HCT116 (cell line): ENCODE measurements around the gene POSTN. TPM values are rescaled to one million over a fixed set of nuclear protein-coding genes. Genes with fewer than 3 reads are reported as not detected.

Source experiments
- ATAC-seq: fragments of 200-7000 bp; cut with Tn5 transposase; 2 replicates; pipeline ENCODE4 v1.9.1; 2020; ENCODE audit warnings: mild to moderate bottlenecking, moderate library complexity
- BruUV-seq: library from RNA; stranded (reverse); fragments of 400-500 nt; replicated peaks from 2 replicates; lab custom pipeline; 2021; lab: Mats Ljungman, UMichigan
- CTCF ChIA-PET: fragments of 300-600 bp; sonication (Branson Sonifier 250); formaldehyde crosslinking; loops from one replicate; lab custom pipeline; 2021; ENCODE audit warnings: antibody characterized with exemption; lab: Charles Lee
- POLR2A ChIA-PET: fragments of 300-600, 350-600 bp; sonication (Branson Sonifier 250); formaldehyde crosslinking; loops from one replicate; lab custom pipeline; 2021; ENCODE audit warnings: antibody characterized with exemption; lab: Charles Lee
- RAD21 ChIA-PET, 2 experiments: fragments of 300-600 bp; sonication (Branson Sonifier 250); formaldehyde crosslinking; loops; one replicate each; lab custom pipeline; 2023; ENCODE audit warnings: low total read pairs in 2 of 2; ENCODE audit not compliant: uncharacterized antibody in 2 of 2, unreplicated experiment in 2 of 2, low non-redundant PET in 1 of 2; lab: Charles Lee
- DNase-seq: peaks from one replicate; pipeline ENCODE4 v3.0.0-alpha.2; 2010; ENCODE audit warnings: low read depth, low spot score
- H2AFZ ChIP-seq: fragments of 200-600 bp; shearing (Covaris generic), sonication (generic); 2 replicates; pipeline ENCODE4 v1.6.1; 2017; ENCODE audit warnings: low read depth, mixed run types, mixed read lengths, antibody characterized with exemption, low read length; ENCODE audit not compliant: poor library complexity, severe bottlenecking
- H3K27ac ChIP-seq: 2 replicates; pipeline ENCODE4 v1.5.1; 2012; ENCODE audit warnings: low read depth, low read length
- H3K27me3 ChIP-seq: fragments of 200-600 bp; sonication (generic); 2 replicates; pipeline ENCODE4 v1.6.1; 2016; ENCODE audit warnings: mixed run types, low read length, mixed read lengths; ENCODE audit not compliant: insufficient read depth
- H3K36me3 ChIP-seq, 2 experiments: fragments of 200-500 bp in 1 of 2; fragments of 200-600 bp in 1 of 2; sonication (Bioruptor generic) in 1 of 2; sonication (generic) in 1 of 2; 2 replicates each; pipeline versions ENCODE4 v1.5.1 to v1.6.1; 2014 to 2016; ENCODE audit warnings: low read length in 2 of 2, inconsistent platforms in 1 of 2, mixed read lengths in 1 of 2, mixed run types in 1 of 2; ENCODE audit not compliant: insufficient read depth in 2 of 2, control insufficient read depth in 1 of 2
- H3K4me1 ChIP-seq, 2 experiments: fragments of 200-600 bp in 1 of 2; sonication (generic) in 1 of 2; 2 replicates each; pipeline versions ENCODE4 v1.5.1 to v1.6.1; 2012 to 2017; ENCODE audit warnings: low read length in 2 of 2, inconsistent platforms in 1 of 2, mild to moderate bottlenecking in 1 of 2, mixed read lengths in 1 of 2, mixed run types in 1 of 2, moderate library complexity in 1 of 2; ENCODE audit not compliant: insufficient read depth in 2 of 2, control insufficient read depth in 1 of 2
- H3K4me2 ChIP-seq: fragments of 200-600 bp; sonication (generic); 2 replicates; pipeline ENCODE4 v1.6.1; 2017; ENCODE audit warnings: mixed run types, low read length, mixed read lengths
- H3K4me3 ChIP-seq, 2 experiments: fragments of 200-600 bp in 1 of 2; sonication (generic) in 1 of 2; replicated peaks in 1 of 2; 2 replicates each; pipeline ENCODE4 v1.5.1; 2011 to 2016; ENCODE audit warnings: low read length in 2 of 2, control low read depth in 1 of 2, low read depth in 1 of 2, mild to moderate bottlenecking in 1 of 2, mixed read lengths in 1 of 2, mixed run types in 1 of 2
- H3K79me2 ChIP-seq: fragments of 200-600 bp; sonication (generic); 2 replicates; pipeline ENCODE4 v1.6.1; 2017; ENCODE audit warnings: mild to moderate bottlenecking, mixed run types, low read length, moderate library complexity, mixed read lengths; ENCODE audit not compliant: insufficient read depth
- H3K9ac ChIP-seq: fragments of 200-600 bp; sonication (generic); 2 replicates; pipeline ENCODE4 v1.6.1; 2016; ENCODE audit warnings: low read length, mixed read lengths
- H3K9me2 ChIP-seq: fragments of 200-600 bp; sonication (generic), shearing (Covaris generic); 2 replicates; pipeline ENCODE4 v1.6.1; 2017; ENCODE audit warnings: mixed run types, mild to moderate bottlenecking, moderate library complexity; ENCODE audit not compliant: insufficient read depth
- H3K9me3 ChIP-seq, 2 experiments: fragments of 200-500 bp in 1 of 2; fragments of 200-600 bp in 1 of 2; sonication (Bioruptor generic) in 1 of 2; sonication (generic) in 1 of 2; 2 replicates each; pipeline ENCODE4 v1.6.1; 2014 to 2017; ENCODE audit warnings: low read length in 2 of 2, mixed read lengths in 2 of 2, inconsistent platforms in 1 of 2, low read depth in 1 of 2, mild to moderate bottlenecking in 1 of 2, mixed run types in 1 of 2, moderate library complexity in 1 of 2; ENCODE audit not compliant: control insufficient read depth in 1 of 2, insufficient read depth in 1 of 2
- H4K20me1 ChIP-seq: fragments of 200-600 bp; sonication (generic), shearing (Covaris generic); 2 replicates; pipeline ENCODE4 v1.6.1; 2017; ENCODE audit warnings: mixed run types, mild to moderate bottlenecking, moderate library complexity; ENCODE audit not compliant: insufficient read depth
- CEBPB ChIP-seq: IDR thresholded peaks from 2 replicates; pipeline ENCODE4 v1.6.1; 2012; ENCODE audit warnings: low read depth
- CTCF ChIP-seq, 3 experiments: fragments of 200-600 bp in 1 of 3; sonication (generic) in 1 of 3; IDR thresholded peaks in 2 of 3; conservative IDR thresholded peaks in 1 of 3; 2 replicates each; pipeline ENCODE4 v1.5.1; 2012 to 2017; ENCODE audit warnings: low read depth in 2 of 3, low read length in 2 of 3, antibody characterized with exemption in 1 of 3, borderline replicate concordance in 1 of 3, control low read depth in 1 of 3, mild to moderate bottlenecking in 1 of 3, mixed read lengths in 1 of 3, mixed run types in 1 of 3, moderate library complexity in 1 of 3; ENCODE audit not compliant: insufficient read depth in 1 of 3
- EZH2 ChIP-seq: fragments of 200-600 bp; sonication (generic); IDR thresholded peaks from 2 replicates; pipeline ENCODE4 v1.6.1; 2017; ENCODE audit warnings: antibody characterized with exemption, mixed run types
- EZH2phosphoT487 ChIP-seq: fragments of 200-600 bp; IDR thresholded peaks from 2 replicates; pipeline ENCODE4 v1.6.1; 2018; ENCODE audit warnings: antibody characterized with exemption, borderline replicate concordance
- POLR2A ChIP-seq: IDR thresholded peaks from 2 replicates; pipeline ENCODE4 v1.7.0; 2011; ENCODE audit warnings: borderline replicate concordance; ENCODE audit not compliant: insufficient read depth, insufficient read length; ENCODE audit errors: extremely low read depth
- RAD21 ChIP-seq: IDR thresholded peaks from 2 replicates; pipeline ENCODE4 v1.6.1; 2012; ENCODE audit warnings: low read depth, mild to moderate bottlenecking
- SP1 ChIP-seq: IDR thresholded peaks from 2 replicates; pipeline ENCODE4 v1.6.1; 2012; ENCODE audit warnings: low read depth
- SRF ChIP-seq: IDR thresholded peaks from 2 replicates; pipeline ENCODE4 v1.6.1; 2012; ENCODE audit warnings: low read depth
- YY1 ChIP-seq: IDR thresholded peaks from 2 replicates; pipeline ENCODE4 v1.6.1; 2011; ENCODE audit warnings: low read length, low read depth, moderate library complexity, mild to moderate bottlenecking; ENCODE audit not compliant: insufficient replicate concordance; ENCODE audit errors: extremely low read depth
- ZFX ChIP-seq: fragments of 450-650 bp; IDR thresholded peaks from 2 replicates; pipeline ENCODE4 v1.6.1; 2017
- ZNF274 ChIP-seq: fragments of 200-500 bp; sonication (Bioruptor generic); IDR thresholded peaks from 2 replicates; pipeline ENCODE4 v1.6.1; 2014; ENCODE audit warnings: mild to moderate bottlenecking, low read depth, low read length, inconsistent platforms
- intact Hi-C: fragments of 100-400 bp; cut with micrococcal nuclease; formaldehyde crosslinking; loops from 2 replicates; pipeline ENCODE4 v1.10.0; 2022
- total RNA-seq: library from RNA; stranded (reverse); gene quantifications from one replicate; pipeline ENCODE4 v1.2.1, GENCODE V29; 2021; ENCODE audit not compliant: unreplicated experiment
- TF ChIP-seq, protein P1 (sequence below): IDR thresholded peaks from 2 replicates; pipeline ENCODE4 v1.6.1; 2012

Gene POSTN
- total RNA-seq, 1 experiment from 2014 or later, result not detected

DNA sequence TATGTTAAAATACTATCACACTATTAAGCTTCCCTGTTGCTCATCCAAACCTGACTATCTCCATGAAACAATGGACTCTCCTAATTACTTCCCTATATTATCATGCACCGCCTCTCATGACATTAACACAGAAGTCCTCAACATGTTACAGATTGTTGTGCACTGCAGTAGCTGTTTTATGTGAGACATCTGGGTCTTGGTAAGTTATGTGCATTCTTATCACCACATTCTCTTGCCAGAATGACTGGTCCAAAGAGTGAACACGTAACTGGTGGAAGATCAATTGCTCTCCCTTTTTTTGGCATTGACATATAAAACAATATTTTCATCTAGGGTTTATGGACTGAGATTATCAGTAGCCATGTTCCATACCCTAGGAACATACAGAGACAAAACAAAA lies 59.4 kb downstream of the POSTN start (continued):
- no peak for TF ChIP-seq EZH2phosphoT487
- no peak for TF ChIP-seq EZH2
- TF ChIP-seq, protein P1, sequence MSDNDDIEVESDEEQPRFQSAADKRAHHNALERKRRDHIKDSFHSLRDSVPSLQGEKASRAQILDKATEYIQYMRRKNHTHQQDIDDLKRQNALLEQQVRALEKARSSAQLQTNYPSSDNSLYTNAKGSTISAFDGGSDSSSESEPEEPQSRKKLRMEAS, result no peak

GRCh38 chr13:37535501-37535900 lies 63.1 kb downstream of the POSTN start:
- H3K9ac ChIP-seq, result no peak overlapping the region
- POLR2A ChIA-PET, result no interaction called here
- H2AFZ ChIP-seq, result no peak overlapping the region
- no peak for TF ChIP-seq ZNF274
- no peak for TF ChIP-seq SP1
- no peak for TF ChIP-seq ZFX
- TF ChIP-seq POLR2A, result no peak
- TF ChIP-seq YY1, result no peak
- TF ChIP-seq RAD21, result no peak
- TF ChIP-seq CEBPB, result no peak
- TF ChIP-seq CTCF (IDR thresholded peaks at IDR 0.05 in 2 of 3, conservative IDR thresholded peaks at IDR 0.05 in 1 of 3; ENCODE audit: borderline replicate concordance in 1 of 3, insufficient read depth in 1 of 3, low read depth in 2 of 3, low read length in 2 of 3), result no peak
- no peak for TF ChIP-seq SRF
- no peaks in the 10 kb centered on the region for H3K36me3 ChIP-seq
- intact Hi-C loops, result no loop called here
- peaks cover 15 to 16% of the 10 kb centered on the region in 2 experiments; a peak in 2 of 4 replicates for H3K9me3 ChIP-seq
- H3K27me3 ChIP-seq, result no peaks in the 10 kb centered on the region
- RAD21 ChIA-PET, result no interaction called here
- BruUV-seq, result no TSS peak
- CTCF ChIA-PET, result no interaction called here
- H3K27ac ChIP-seq, result no peak overlapping the region
- ATAC-seq (no peak), DNase-seq (no peak)
- H3K4me2 ChIP-seq, result no peak overlapping the region
- H3K4me1 ChIP-seq, result no peaks in the 10 kb centered on the region
- no peaks in the 10 kb centered on the region for H3K79me2 ChIP-seq
- H3K9me2 ChIP-seq, result no peaks in the 10 kb centered on the region
- no peak overlapping the region for H3K4me3 ChIP-seq
- H4K20me1 ChIP-seq, result no peaks in the 10 kb centered on the region
